Measurements from ENCODE around the gene OTOL1. TPM values are rescaled to one million over a fixed set of nuclear protein-coding genes. Genes with fewer than 3 reads are reported as not detected.
A peak's percentile ranks its signal among the peaks of the same experiment; 100 is the strongest.

The OTOL1 gene
- total RNA-seq, 2 experiments from 2014 or later = not detected

DNA sequence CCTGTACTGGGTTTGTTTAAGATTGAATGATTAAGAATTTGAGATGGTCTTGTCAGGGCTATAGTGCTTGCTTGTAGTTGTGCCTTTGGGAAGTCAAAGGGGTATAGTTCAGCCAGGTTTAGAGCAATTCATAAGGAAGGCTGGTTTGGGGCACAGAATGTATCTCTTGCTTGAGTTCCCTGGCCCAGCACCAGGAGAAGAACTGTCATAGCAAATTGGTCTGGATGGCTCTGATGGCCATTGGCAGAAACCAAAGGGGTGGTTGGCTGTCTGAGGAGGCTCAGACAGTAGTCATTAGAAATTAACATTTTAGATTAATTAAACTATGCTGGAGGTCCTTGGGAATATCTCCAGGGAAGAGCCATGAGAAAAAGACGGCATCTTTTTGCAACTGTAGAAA, 25.4 kb upstream of the OTOL1 start:
- H3K79me2 ChIP-seq (ENCODE audit: insufficient read depth, low read depth, low read length) = no peaks in the 10 kb centered on the region
- H3K4me1 ChIP-seq (ENCODE audit: insufficient read depth, low read length, poor library complexity, severe bottlenecking) = no peaks in the 10 kb centered on the region
- intact Hi-C loops (cut with micrococcal nuclease; ENCODE audit: unreplicated experiment) = no loop called here
- H4K20me1 ChIP-seq (ENCODE audit: insufficient read depth, low read length) = no peaks in the 10 kb centered on the region
- CTCF ChIA-PET (ENCODE audit: unreplicated experiment) = no interaction called here
- H3K4me3 ChIP-seq (ENCODE audit: low read depth, low read length, poor library complexity, severe bottlenecking) = no peak overlapping the region
- no peak overlapping the region for H2AFZ ChIP-seq (ENCODE audit: low read length)
- H3K9me2 ChIP-seq (ENCODE audit: insufficient read depth, low read length) = no peaks in the 10 kb centered on the region
- no peak for DNase-seq (ENCODE audit: low spot score)
- TF ChIP-seq, protein P1, sequence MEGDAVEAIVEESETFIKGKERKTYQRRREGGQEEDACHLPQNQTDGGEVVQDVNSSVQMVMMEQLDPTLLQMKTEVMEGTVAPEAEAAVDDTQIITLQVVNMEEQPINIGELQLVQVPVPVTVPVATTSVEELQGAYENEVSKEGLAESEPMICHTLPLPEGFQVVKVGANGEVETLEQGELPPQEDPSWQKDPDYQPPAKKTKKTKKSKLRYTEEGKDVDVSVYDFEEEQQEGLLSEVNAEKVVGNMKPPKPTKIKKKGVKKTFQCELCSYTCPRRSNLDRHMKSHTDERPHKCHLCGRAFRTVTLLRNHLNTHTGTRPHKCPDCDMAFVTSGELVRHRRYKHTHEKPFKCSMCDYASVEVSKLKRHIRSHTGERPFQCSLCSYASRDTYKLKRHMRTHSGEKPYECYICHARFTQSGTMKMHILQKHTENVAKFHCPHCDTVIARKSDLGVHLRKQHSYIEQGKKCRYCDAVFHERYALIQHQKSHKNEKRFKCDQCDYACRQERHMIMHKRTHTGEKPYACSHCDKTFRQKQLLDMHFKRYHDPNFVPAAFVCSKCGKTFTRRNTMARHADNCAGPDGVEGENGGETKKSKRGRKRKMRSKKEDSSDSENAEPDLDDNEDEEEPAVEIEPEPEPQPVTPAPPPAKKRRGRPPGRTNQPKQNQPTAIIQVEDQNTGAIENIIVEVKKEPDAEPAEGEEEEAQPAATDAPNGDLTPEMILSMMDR (conservative IDR thresholded peaks at IDR 0.05; ENCODE audit: low read length) = no peak
- no peak for TF ChIP-seq EZH2phosphoT487 (IDR thresholded peaks at IDR 0.05; ENCODE audit: borderline replicate concordance, low read depth, low read length)
- no peak overlapping the region for H3K4me2 ChIP-seq (ENCODE audit: low read length)
- no TSS peak for BruUV-seq (replicated peaks)
- no peaks in the 10 kb centered on the region for H3K9me3 ChIP-seq (ENCODE audit: low read length)
- no peak overlapping the region for H3K27ac ChIP-seq (ENCODE audit: low read depth, low read length, poor library complexity, severe bottlenecking)
- POLR2A ChIA-PET = no interaction called here
- no peaks in the 10 kb centered on the region for H3K36me3 ChIP-seq (ENCODE audit: insufficient read depth, low read length)

DNA sequence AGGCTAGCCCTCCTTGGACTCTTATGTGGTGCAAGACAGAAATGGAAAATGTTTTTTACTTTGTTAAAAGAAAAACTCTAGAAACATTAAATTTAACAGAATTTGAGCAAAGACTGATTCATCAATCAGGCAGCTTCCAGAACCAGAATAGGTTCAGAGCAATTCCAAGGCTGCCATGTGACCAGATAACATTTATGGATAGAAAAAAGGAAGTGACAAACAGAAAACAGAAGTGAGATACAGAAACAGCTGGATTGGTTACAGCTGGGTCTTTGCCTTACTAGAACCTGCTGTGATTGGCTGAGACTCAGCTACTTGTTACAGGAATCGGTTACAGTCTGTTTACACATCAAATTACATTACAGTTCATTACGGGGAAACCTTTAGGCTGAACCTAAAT, 22.5 kb upstream of the OTOL1 start:
- no peaks in the 10 kb centered on the region for H3K4me1 ChIP-seq (ENCODE audit: insufficient read depth, low read length, poor library complexity, severe bottlenecking)
- no peak overlapping the region for H3K4me2 ChIP-seq (ENCODE audit: low read length)
- intact Hi-C loops (cut with micrococcal nuclease; ENCODE audit: unreplicated experiment) = no loop called here
- TF ChIP-seq EZH2phosphoT487 (IDR thresholded peaks at IDR 0.05; ENCODE audit: borderline replicate concordance, low read depth, low read length) = no peak
- TF ChIP-seq, protein P1 (conservative IDR thresholded peaks at IDR 0.05; ENCODE audit: low read length) = no peak
- no peaks in the 10 kb centered on the region for H4K20me1 ChIP-seq (ENCODE audit: insufficient read depth, low read length)
- no peak overlapping the region for H3K27ac ChIP-seq (ENCODE audit: low read depth, low read length, poor library complexity, severe bottlenecking)
- no peaks in the 10 kb centered on the region for H3K79me2 ChIP-seq (ENCODE audit: insufficient read depth, low read depth, low read length)
- ChIA-PET CTCF (ENCODE audit: unreplicated experiment) (no interaction called here), POLR2A (interaction anchor here (0.5 to 2.8 kb wide), 4 partner anchors 15 to 226 kb away, joined by 3 to 9 read pairs (median 3); no protein-coding TSS in a partner anchor)
- BruUV-seq (replicated peaks) = no TSS peak
- H3K4me3 ChIP-seq (ENCODE audit: low read depth, low read length, poor library complexity, severe bottlenecking) = no peak overlapping the region
- no peak overlapping the region for H2AFZ ChIP-seq (ENCODE audit: low read length)
- H3K9me3 ChIP-seq (ENCODE audit: low read length) = no peaks in the 10 kb centered on the region
- H3K9me2 ChIP-seq (ENCODE audit: insufficient read depth, low read length) = no peaks in the 10 kb centered on the region
- no peaks in the 10 kb centered on the region for H3K36me3 ChIP-seq (ENCODE audit: insufficient read depth, low read length)
- peak; percentile 1 for DNase-seq (ENCODE audit: low spot score)

DNA sequence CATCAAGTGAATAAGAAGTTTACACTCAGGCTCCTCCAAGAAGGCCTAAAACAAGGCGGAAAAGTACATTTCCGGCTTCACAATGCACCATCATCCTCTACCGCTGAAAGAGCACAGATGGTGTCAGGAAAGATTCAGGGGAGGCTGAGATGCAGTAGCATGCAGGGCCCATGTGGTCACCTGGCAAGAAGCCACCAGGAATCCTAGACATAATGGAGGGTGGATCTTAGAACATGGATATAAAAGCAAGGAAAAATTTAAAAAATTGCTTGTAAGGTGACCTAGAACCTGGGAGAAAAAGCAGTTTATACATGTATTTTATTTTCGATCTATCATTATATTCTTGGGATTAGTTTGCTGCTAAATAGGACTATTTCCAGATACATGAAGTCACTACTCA, 21.9 kb upstream of the OTOL1 start:
- Histone ChIP-seq H3K9me2 (ENCODE audit: insufficient read depth, low read length) (no peaks in the 10 kb centered on the region), H4K20me1 (ENCODE audit: insufficient read depth, low read length) (no peaks in the 10 kb centered on the region), H2AFZ (ENCODE audit: low read length) (no peak overlapping the region), H3K79me2 (ENCODE audit: insufficient read depth, low read depth, low read length) (no peaks in the 10 kb centered on the region), H3K9me3 (ENCODE audit: low read length) (no peaks in the 10 kb centered on the region), H3K27ac (ENCODE audit: low read depth, low read length, poor library complexity, severe bottlenecking) (no peak overlapping the region), H3K36me3 (ENCODE audit: insufficient read depth, low read length) (no peaks in the 10 kb centered on the region), H3K4me1 (ENCODE audit: insufficient read depth, low read length, poor library complexity, severe bottlenecking) (no peaks in the 10 kb centered on the region), H3K4me3 (ENCODE audit: low read depth, low read length, poor library complexity, severe bottlenecking) (no peak overlapping the region), H3K4me2 (ENCODE audit: low read length) (no peak overlapping the region)
- CTCF ChIA-PET (ENCODE audit: unreplicated experiment) = no interaction called here
- intact Hi-C loops (cut with micrococcal nuclease; ENCODE audit: unreplicated experiment) = no loop called here
- TF ChIP-seq, protein P1 (conservative IDR thresholded peaks at IDR 0.05; ENCODE audit: low read length) = no peak
- no TSS peak for BruUV-seq (replicated peaks)
- DNase-seq (ENCODE audit: low spot score) = no peak
- POLR2A ChIA-PET = interaction anchor here (0.7 to 2.8 kb wide), 2 partner anchors 15 to 45 kb away, joined by 3 to 9 read pairs; no protein-coding TSS in a partner anchor

Data from OCI-LY7 (cell line).